Stimulated activated memory B cell treated with anti-CD40 and anti-IgM and Interleukin-4, amounts not matched to agents 10 μg/mL and 1 μg/mL and 100 μg/mL, for 72 hours (primary cell): Measurements from ENCODE around the gene TRIM10.
"Not testable (repeated sequence)": the region's sequence is repeated elsewhere in the genome, so short reads cannot be mapped to it uniquely, and the experiment has no call there.

ENCODE experiments used
- ATAC-seq: fragments of 150-1000 bp; cut with Tn5 transposase; 2 replicates; pipeline ENCODE4 v1.10.0; 2021
- H3K27ac Mint-ChIP-seq: one replicate; pipeline ENCODE4 v1.8.0; 2022; ENCODE audit warnings: mild to moderate bottlenecking, mixed read lengths
- H3K27me3 Mint-ChIP-seq: one replicate; pipeline ENCODE4 v1.8.0; 2022; ENCODE audit warnings: mixed read lengths
- H3K36me3 Mint-ChIP-seq: one replicate; pipeline ENCODE4 v1.8.0; 2022; ENCODE audit warnings: mixed read lengths
- H3K4me1 Mint-ChIP-seq: one replicate; pipeline ENCODE4 v1.8.0; 2022; ENCODE audit warnings: mixed read lengths
- H3K4me3 Mint-ChIP-seq: one replicate; pipeline ENCODE4 v1.8.0; 2022; ENCODE audit warnings: mild to moderate bottlenecking, moderate library complexity, mixed read lengths
- H3K9me3 Mint-ChIP-seq: one replicate; pipeline ENCODE4 v1.8.0; 2022; ENCODE audit warnings: mixed read lengths

The TRIM10 gene

DNA sequence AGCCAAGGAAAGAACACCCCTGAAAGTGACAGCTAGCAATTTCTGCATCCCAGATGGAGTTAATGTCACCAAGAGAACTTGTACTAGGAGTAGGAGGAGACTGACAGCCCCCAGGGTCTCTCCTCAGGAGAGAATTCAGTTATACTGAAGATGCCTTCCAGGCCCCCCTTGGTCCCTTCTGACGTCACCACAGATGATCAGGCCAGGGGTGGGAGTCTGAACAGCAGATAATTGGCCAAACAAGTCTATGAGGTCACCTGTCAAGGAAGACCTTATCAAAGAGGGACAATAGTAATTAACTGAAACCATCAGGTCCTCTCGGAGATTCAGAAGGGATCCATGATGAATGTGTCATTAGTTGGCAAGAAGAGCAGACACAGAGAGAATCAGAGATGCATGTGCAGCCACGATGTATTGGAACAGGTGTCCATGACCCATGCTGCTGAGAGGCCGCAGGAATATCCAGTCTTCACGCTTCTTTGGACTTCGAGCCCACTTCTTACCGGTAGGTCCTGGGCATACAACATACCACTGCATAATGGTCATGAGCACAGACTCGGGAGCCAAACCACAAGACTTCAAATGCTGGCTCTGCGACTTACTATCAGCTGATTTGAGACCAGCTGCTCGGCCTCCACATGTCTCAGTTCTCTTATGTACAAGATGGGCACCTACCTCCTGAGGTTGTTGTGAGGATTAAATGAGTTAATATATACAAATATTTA is 10.2 kb downstream of the TRIM10 start:
- no peak overlapping the region for H3K27ac Mint-ChIP-seq
- peaks cover 58% of the 10 kb centered on the region for H3K27me3 Mint-ChIP-seq
- H3K4me1 Mint-ChIP-seq, result no peaks in the 10 kb centered on the region
- H3K4me3 Mint-ChIP-seq, result no peak overlapping the region
- no peak for ATAC-seq
- no peaks in the 10 kb centered on the region for H3K36me3 Mint-ChIP-seq
- H3K9me3 Mint-ChIP-seq, result no peaks in the 10 kb centered on the region

DNA sequence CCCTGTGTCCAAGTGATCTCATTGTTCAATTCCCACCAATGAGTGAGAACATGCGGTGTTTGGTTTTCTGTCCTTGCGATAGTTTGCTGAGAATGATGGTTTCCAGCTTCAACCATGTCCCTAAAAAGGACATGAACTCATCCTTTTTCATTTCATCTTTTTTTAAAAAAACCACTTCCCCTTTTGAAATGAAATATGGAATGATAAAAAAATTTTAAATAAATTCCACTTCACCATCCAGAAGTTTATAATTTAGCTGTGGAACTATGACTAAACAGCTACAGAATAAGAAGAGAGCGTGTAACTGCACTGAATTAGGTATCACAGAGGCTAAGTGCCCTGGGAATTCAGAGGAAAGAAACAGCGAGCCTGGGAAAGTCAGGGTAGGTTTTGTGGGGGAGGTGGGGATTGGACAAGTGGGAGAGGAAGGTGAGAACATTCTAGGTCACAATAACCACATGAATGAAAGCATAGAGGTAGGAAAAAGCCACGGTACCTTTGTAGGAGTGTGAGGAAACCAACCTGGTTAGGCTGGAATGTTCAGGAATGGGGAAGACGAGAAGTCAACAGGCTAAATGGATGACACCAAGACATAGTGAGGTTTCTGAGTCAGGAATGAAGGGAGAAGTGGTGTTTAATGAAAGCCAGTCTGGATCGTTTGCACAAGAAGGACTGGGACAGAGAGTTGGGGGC is 11.0 kb downstream of the TRIM10 start:
- no peak overlapping the region for H3K27ac Mint-ChIP-seq
- ATAC-seq, result no peak
- H3K4me1 Mint-ChIP-seq, result no peaks in the 10 kb centered on the region
- no peak overlapping the region for H3K4me3 Mint-ChIP-seq
- H3K27me3 Mint-ChIP-seq, result peaks cover 62% of the 10 kb centered on the region
- no peaks in the 10 kb centered on the region for H3K36me3 Mint-ChIP-seq
- no peaks in the 10 kb centered on the region for H3K9me3 Mint-ChIP-seq

DNA sequence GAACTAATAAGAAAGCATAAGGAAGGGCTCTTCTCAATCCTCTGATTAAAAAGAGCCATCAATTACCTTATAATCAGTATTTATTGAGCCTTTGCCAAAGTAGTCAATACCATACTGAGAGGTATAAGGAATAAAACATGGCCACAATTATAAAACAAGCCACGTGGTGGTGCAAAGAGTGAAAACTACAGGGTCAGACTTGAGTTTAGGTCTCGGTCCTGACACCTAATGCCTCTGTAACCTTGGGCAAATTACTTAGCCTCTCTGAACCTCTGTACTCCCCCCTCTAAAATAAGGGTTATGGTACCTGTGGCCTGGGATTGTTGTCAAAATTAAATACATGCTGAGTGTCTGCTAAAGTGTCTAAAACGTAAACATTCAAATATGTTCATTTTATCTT is 11.8 kb downstream of the TRIM10 start:
- no peak for ATAC-seq
- H3K9me3 Mint-ChIP-seq, result no peaks in the 10 kb centered on the region
- no peaks in the 10 kb centered on the region for H3K36me3 Mint-ChIP-seq
- peaks cover 62% of the 10 kb centered on the region for H3K27me3 Mint-ChIP-seq
- H3K4me1 Mint-ChIP-seq, result no peaks in the 10 kb centered on the region
- H3K27ac Mint-ChIP-seq, result no peak overlapping the region
- no peak overlapping the region for H3K4me3 Mint-ChIP-seq

DNA sequence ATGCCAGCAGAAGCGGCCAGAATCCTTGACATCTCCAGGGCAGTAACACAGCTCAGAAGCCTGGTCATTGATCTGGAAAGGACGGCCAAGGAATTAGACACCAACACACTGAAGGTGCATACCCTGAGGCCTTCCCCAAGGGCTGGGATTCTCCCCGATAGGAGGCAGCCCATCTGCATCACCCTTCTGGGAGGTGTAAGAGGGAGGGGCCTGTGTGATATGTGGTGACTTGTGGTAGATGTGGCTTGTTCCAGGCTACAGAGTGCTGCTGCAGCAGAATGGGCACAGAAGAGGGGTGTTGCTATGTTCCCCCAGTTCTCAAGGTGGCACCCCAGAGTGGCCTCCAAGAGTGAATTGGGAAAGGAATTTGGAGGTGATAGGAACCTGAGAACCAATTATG is 13.9 kb downstream of the TRIM10 start:
- H3K27me3 Mint-ChIP-seq, result peaks cover 56% of the 10 kb centered on the region
- no peaks in the 10 kb centered on the region for H3K36me3 Mint-ChIP-seq
- H3K27ac Mint-ChIP-seq, result no peak overlapping the region
- ATAC-seq, result no peak
- H3K4me3 Mint-ChIP-seq, result no peak overlapping the region
- H3K9me3 Mint-ChIP-seq, result no peaks in the 10 kb centered on the region
- no peaks in the 10 kb centered on the region for H3K4me1 Mint-ChIP-seq

DNA sequence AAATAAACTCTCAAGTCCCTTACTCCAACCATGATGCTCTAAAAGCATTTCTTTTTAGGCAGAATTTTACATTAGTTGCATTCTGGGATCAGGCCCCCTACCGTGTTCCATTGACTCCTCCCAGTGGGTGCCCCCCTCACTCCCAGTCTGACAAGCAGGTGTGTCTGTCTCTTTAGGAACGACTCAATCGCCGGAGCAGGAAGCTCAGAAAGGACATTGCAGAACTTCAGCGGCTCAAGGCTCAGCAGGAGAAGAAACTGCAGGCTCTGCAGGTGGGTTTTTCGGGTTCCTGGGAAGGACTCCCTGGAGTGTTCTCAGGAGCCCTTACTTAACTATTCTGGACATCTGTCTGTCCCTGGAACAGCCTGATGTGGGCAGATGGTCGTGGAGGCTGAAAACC is 15.2 kb downstream of the TRIM10 start:
- Mint-ChIP-seq H3K36me3 (no peaks in the 10 kb centered on the region), H3K27me3 (peaks cover 68% of the 10 kb centered on the region), H3K4me3 (no peak overlapping the region), H3K27ac (no peak overlapping the region), H3K4me1 (no peaks in the 10 kb centered on the region), H3K9me3 (no peaks in the 10 kb centered on the region)
- no peak for ATAC-seq

DNA sequence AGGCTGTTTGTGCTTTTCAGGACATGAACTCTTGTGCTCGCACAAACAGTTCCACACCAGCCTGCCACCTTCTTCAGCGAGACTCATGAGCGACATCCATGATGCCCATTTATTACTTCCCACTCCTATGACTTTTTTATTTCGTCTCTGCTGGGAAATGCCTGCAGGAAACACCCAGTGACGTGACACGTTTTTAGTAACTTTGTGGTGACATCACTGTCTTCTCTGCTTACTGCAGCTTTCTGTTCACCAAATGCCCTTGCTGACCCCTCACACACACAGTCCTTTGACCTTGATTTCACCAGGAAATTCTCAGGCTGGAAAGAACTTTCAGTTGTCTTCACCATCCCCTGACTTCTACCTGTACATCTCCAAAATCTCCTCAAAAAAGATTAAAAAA is 16.2 kb downstream of the TRIM10 start:
- no peak for ATAC-seq

DNA sequence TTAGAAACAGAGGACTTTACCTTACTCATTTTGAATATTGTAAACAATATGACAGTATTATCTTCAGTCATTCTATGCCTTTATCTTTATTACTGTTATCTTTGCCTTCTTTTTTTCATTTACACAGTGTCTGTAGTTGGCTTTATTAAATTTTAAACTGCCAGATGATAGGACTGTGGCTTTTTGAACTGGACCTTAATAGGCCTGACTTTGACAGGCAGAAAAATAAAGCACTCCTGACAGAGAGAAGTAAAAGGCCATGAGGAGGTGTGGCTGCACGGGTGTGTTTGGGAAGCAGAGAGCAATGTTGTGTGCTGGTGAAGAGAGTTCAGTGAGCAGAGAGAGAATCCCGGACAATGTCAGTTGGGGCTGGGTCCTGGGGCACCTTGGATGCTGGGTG is 17.2 kb downstream of the TRIM10 start:
- ATAC-seq, result no peak
- Mint-ChIP-seq H3K4me3 (no peak overlapping the region), H3K36me3 (no peaks in the 10 kb centered on the region), H3K9me3 (no peaks in the 10 kb centered on the region), H3K4me1 (no peaks in the 10 kb centered on the region), H3K27ac (no peak overlapping the region), H3K27me3 (peaks cover 66% of the 10 kb centered on the region)

More for the DNA sequence above, 16.2 kb downstream of the TRIM10 start:
- H3K36me3 Mint-ChIP-seq, result no peaks in the 10 kb centered on the region
- no peak overlapping the region for H3K27ac Mint-ChIP-seq
- H3K4me3 Mint-ChIP-seq, result no peak overlapping the region
- peaks cover 68% of the 10 kb centered on the region for H3K27me3 Mint-ChIP-seq
- no peaks in the 10 kb centered on the region for H3K4me1 Mint-ChIP-seq
- no peaks in the 10 kb centered on the region for H3K9me3 Mint-ChIP-seq

DNA sequence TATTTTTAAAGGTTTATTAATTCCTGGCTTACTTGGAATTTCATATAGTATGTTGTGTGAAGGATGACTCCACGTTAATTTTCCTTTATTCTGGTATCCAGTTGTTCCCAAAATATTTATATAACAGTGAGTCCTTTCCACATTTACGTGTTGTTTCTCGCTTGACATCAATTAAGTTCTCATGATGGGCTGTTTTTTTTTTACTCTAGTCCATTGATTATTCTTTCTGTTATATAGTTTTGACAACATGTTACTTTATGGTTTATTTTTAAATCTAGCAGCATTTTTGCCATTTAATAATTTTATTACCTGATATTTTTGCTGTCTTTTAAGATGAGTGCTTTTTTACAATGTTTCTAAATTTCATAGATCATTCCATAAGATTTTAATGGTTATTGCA is 18.3 kb downstream of the TRIM10 start:
- H3K27ac Mint-ChIP-seq, result no peak overlapping the region
- H3K4me3 Mint-ChIP-seq, result no peak overlapping the region
- ATAC-seq, result no peak
- peaks cover 61% of the 10 kb centered on the region for H3K27me3 Mint-ChIP-seq
- H3K9me3 Mint-ChIP-seq, result no peaks in the 10 kb centered on the region
- H3K36me3 Mint-ChIP-seq, result no peaks in the 10 kb centered on the region
- no peaks in the 10 kb centered on the region for H3K4me1 Mint-ChIP-seq

DNA sequence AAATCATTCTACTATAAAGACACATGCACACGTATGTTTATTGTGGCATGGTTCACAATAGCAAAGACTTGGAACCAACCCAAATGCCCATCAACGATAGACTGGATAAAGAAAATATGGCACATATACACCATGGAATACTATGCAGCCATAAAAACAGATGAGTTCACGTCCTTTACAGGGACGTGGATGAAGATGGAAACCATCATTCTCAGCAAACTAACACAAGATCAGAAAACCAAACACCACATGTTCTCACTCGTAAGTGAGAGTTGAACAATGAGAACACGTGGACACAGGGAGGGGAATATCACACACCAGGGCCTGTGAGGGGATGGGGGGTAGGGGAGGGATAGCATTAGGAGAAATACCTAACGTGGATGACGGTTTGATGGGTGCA is 20.8 kb downstream of the TRIM10 start:
- H3K4me1 Mint-ChIP-seq, H3K9me3 Mint-ChIP-seq, H3K27ac Mint-ChIP-seq, ATAC-seq, H3K36me3 Mint-ChIP-seq, H3K4me3 Mint-ChIP-seq: not testable (repeated sequence)
- H3K27me3 Mint-ChIP-seq, result peaks cover 54% of the 10 kb centered on the region

DNA sequence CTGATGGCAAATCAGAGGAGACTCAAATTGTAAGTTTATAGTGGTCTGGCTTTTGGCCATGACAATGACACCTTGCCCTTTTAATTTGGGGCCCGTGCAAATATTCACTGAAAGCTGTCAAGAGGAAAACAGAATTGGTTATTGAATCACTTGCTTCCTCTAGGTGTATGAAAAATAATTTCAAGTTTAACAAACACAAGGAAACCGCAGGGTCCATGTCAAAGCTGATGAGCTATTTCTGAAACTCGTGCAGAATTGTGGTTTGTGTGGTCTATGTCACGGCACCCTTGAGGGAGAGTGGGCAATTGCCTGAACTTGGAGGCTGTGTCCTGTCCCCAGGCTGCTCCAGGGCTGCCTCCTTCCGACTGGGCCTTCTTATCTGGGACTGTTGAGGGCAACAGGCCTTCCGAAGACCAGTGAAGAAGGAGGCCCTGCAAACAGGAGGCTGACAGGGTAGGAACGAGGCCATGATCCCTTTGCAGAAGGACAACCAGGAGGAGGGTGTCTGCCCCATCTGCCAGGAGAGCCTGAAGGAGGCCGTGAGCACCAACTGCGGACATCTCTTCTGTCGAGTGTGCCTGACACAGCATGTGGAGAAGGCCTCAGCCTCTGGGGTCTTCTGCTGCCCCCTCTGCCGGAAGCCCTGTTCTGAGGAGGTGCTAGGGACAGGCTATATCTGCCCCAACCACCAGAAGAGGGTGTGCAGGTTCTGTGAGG is 24.3 kb downstream of the TRIM10 start:
- no peak for ATAC-seq
- Mint-ChIP-seq H3K4me3 (no peak overlapping the region), H3K9me3 (no peaks in the 10 kb centered on the region), H3K27me3 (peaks cover 51% of the 10 kb centered on the region), H3K36me3 (no peaks in the 10 kb centered on the region), H3K4me1 (no peaks in the 10 kb centered on the region), H3K27ac (no peak overlapping the region)

DNA sequence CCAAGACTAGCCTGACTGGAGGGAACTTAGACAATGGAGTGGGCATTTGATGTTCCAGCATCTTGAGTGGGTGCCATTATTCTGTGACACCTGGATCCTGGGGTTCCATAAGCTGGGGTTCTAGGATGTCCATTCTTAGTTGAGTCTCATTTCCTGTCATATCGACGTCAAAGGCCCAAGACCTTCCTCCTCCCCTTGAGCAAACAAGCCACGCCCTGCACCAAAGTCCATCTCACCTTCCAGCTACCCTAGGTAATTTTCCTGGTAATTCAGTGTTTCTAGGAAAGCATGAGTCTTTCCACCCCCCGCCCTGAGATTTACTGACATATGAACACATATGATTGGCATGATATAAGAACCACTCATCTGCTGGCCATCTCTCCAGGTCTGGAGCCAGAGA is 25.3 kb downstream of the TRIM10 start, which contains the start of gene TRIM40:
TSS of gene TRIM40 (plus strand) at position 384 of the 400 bp plus-strand sequence. CDS start 897 bp downstream, outside the sequence.
- no peaks in the 10 kb centered on the region for H3K9me3 Mint-ChIP-seq
- no peaks in the 10 kb centered on the region for H3K36me3 Mint-ChIP-seq
- no peak for ATAC-seq
- peaks cover 51% of the 10 kb centered on the region for H3K27me3 Mint-ChIP-seq
- no peak within 1 kb of the TSS for H3K4me3 Mint-ChIP-seq
- H3K27ac Mint-ChIP-seq, result no peak within 1 kb of the TSS
- peaks cover 4% of the 10 kb centered on the region for H3K4me1 Mint-ChIP-seq

DNA sequence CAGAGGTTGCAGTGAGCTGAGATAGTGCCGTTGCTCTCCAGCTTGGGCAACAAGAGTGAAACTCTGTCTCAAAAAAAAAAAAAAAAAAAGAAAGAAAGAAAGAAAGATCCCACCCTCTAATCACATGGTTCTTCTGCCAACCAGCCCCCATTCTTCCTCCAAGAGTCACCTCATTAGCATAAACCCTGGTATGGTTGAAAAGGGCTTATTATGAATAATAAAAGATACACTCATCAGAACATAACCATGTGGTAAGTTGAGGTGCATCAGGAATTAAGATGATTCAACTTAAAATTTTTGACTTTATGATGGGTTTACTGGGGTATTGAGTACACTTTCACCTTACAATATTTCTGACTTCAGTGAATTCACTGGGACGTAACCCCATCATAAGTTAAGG is 25.9 kb downstream of the TRIM10 start:
- H3K27ac Mint-ChIP-seq, result no peak overlapping the region

DNA sequence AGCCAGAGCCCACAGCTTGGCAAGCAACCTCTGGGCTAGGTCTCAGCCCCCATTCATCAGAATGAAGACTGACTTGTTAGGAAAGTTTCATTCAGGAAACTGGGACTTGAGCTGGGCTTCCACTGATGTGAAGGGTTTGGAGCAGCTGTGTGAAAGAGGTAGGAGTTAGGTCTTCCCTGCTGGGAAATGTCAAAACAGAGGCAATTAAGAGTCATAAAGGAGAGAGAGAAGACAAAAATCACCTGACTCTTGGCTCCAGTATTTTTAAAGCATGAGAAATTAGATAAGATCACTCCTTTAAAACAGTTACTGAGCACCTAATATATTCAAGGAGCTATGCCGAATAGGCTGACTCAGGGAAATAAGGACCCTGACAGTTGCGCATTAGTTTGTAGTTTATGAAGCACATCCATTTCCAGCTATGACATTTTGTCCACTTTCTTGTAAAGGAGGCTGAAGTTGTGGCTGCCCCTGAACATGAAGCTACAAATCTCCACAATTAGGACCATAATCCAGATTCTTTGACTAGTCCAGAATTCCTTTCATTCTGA is 29.0 kb downstream of the TRIM10 start:
- no peaks in the 10 kb centered on the region for H3K36me3 Mint-ChIP-seq
- H3K4me3 Mint-ChIP-seq, result no peak overlapping the region
- H3K4me1 Mint-ChIP-seq, result peaks cover 15% of the 10 kb centered on the region
- H3K9me3 Mint-ChIP-seq, result no peaks in the 10 kb centered on the region
- no peak for ATAC-seq
- H3K27me3 Mint-ChIP-seq, result peaks cover 65% of the 10 kb centered on the region
- no peak overlapping the region for H3K27ac Mint-ChIP-seq

More for the DNA sequence above, 25.9 kb downstream of the TRIM10 start:
- Mint-ChIP-seq H3K4me1 (peaks cover 7% of the 10 kb centered on the region), H3K9me3 (no peaks in the 10 kb centered on the region), H3K27me3 (peaks cover 50% of the 10 kb centered on the region), H3K36me3 (no peaks in the 10 kb centered on the region), H3K4me3 (no peak overlapping the region)
- ATAC-seq, result no peak

DNA sequence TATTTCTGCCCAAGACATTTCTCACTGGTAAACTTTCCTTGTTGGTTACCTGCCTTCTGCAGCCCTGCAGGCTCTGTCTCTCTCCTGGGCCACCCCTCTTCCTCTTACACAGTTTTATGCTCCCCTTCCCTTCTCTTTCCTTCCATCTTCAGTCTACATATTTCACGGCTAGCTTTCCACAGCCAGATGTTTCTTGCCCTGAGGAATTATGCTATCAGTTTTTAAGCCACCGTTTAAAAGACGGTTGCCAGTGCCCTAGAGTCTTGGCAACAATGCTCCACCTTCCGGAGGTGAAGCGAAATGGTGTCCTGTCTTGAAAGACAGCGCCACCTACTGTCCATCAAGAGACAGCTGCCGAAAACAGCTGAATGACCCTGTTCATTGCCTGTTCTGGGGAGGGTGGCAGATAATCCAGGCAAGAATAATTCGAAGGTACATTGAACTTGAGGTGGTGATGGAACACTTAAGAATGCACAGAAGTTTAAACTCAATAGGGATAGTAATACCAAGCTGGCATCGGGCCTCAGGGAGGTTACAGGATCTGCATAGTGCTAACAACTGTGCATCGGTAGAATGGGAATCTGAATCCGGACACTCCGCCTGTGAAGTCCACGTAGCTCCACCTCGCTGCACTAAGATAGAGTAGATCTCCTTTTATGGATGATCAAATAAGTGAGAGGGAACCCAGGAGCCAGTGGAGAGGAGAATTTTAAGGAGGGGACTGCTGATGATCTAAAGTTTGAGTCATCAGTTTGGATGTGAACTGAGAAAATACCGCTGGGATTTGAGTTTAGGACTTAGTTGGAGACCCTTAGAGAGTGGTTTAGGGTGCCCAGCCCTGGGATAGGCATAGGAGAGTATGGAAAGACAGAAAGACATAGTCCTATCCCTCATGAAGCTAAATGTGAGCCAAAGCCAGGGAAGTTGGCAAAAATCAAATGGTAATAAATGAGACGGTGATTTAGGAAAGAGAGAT is 29.8 kb downstream of the TRIM10 start:
- Mint-ChIP-seq H3K4me1 (peaks cover 15% of the 10 kb centered on the region), H3K27me3 (peaks cover 67% of the 10 kb centered on the region), H3K27ac (no peak overlapping the region), H3K4me3 (no peak overlapping the region), H3K36me3 (no peaks in the 10 kb centered on the region), H3K9me3 (no peaks in the 10 kb centered on the region)
- ATAC-seq, result peak; percentile 88
